OCI-LY7 (cell line): ENCODE measurements around the gene TICRR.

ENCODE experiments used
- EZH2phosphoT487 ChIP-seq: fragments of 200-600 bp; sonication (generic); IDR thresholded peaks from 2 replicates; pipeline ENCODE4 v1.6.1; 2018; ENCODE audit warnings: low read depth, borderline replicate concordance, mild to moderate bottlenecking, mixed run types, antibody characterized with exemption, low read length, moderate library complexity, mixed read lengths
- TF ChIP-seq, protein P1 (sequence below): fragments of 200-600 bp; sonication (generic); conservative IDR thresholded peaks from 2 replicates; pipeline ENCODE4 v1.5.1; 2014; ENCODE audit warnings: mild to moderate bottlenecking, antibody characterized with exemption, low read length, moderate library complexity, mixed read lengths

DNA sequence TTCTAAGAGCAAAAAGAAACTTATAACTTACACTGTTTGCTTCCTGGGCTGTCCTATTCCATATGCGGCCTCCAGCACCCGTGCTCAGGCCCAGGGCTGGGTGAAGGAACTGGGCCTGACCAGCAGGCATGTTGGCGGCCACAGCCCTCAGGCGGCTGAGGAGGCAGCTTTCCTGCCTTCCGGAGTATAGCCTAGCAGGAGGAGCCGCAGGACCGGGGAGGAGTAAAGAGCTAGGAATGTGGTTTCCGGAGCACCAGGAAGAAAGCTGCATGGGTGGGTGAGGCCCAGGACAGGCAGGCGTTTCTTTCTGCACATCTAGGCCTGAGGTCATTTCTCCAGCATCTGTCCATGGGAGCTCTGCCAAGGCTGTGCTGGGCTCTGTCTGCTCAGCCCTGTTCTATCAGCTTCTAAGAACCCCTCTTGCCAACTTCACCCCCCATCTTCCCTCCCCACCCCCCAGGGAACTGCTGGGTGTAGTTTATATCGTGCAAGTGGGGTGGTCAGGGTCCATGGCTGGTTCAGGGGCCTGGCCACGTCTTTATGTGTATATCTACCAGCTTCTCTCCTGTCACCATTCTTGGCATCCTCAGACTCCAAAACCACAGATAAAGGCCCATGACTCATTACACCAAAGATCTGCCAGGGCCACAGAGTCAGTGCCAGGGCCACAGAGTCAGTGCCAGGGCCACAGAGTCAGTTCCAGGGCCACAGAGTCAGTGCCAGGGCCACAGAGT is 87.8 kb downstream of the TICRR start:
- TF ChIP-seq, protein P1, sequence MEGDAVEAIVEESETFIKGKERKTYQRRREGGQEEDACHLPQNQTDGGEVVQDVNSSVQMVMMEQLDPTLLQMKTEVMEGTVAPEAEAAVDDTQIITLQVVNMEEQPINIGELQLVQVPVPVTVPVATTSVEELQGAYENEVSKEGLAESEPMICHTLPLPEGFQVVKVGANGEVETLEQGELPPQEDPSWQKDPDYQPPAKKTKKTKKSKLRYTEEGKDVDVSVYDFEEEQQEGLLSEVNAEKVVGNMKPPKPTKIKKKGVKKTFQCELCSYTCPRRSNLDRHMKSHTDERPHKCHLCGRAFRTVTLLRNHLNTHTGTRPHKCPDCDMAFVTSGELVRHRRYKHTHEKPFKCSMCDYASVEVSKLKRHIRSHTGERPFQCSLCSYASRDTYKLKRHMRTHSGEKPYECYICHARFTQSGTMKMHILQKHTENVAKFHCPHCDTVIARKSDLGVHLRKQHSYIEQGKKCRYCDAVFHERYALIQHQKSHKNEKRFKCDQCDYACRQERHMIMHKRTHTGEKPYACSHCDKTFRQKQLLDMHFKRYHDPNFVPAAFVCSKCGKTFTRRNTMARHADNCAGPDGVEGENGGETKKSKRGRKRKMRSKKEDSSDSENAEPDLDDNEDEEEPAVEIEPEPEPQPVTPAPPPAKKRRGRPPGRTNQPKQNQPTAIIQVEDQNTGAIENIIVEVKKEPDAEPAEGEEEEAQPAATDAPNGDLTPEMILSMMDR, result no peak
- no peak for TF ChIP-seq EZH2phosphoT487
